Neural cell (in vitro differentiated cells): ENCODE measurements around the gene PRR23C.
"Not testable (repeated sequence)": the region's sequence is repeated elsewhere in the genome, so short reads cannot be mapped to it uniquely, and the experiment has no call there.

Source experiments
- CTCF ChIP-seq: fragments of 450-650 bp; IDR thresholded peaks from 2 replicates; pipeline ENCODE4 v1.5.1; 2014; ENCODE audit warnings: antibody characterized with exemption, mild to moderate bottlenecking, moderate library complexity; ENCODE audit not compliant: poor library complexity, severe bottlenecking
- EP300 ChIP-seq: fragments of 450-650 bp; conservative IDR thresholded peaks from 2 replicates; pipeline ENCODE4 v1.6.1; 2014; ENCODE audit warnings: antibody characterized with exemption, mild to moderate bottlenecking, moderate library complexity; ENCODE audit not compliant: poor library complexity, severe bottlenecking
- EZH2 ChIP-seq: fragments of 200-600, 300-800 bp; shearing (Covaris generic), sonication (generic); IDR thresholded peaks from 2 replicates; pipeline ENCODE4 v1.6.1; 2014; ENCODE audit warnings: antibody characterized with exemption, low read length, borderline replicate concordance, mild to moderate bottlenecking; ENCODE audit not compliant: insufficient read depth, poor library complexity, severe bottlenecking
- POLR2AphosphoS5 ChIP-seq: IDR thresholded peaks from 2 replicates; pipeline ENCODE4 v1.6.1; 2012
- RAD21 ChIP-seq: fragments of 450-650 bp; conservative IDR thresholded peaks from 2 replicates; pipeline ENCODE4 v1.6.1; 2014; ENCODE audit warnings: antibody characterized with exemption, mild to moderate bottlenecking, moderate library complexity

GRCh38 chr3:139030576-139030975 lies 14.1 kb downstream of the PRR23C start:
- TF ChIP-seq CTCF, EP300, EZH2, RAD21, POLR2AphosphoS5: not testable (repeated sequence)
